Liver (tissue), 9 donors: ENCODE data around the gene KLK14. TPM values are rescaled to one million over a fixed set of nuclear protein-coding genes. Genes with fewer than 3 reads are reported as not detected.

Source experiments
- DNase-seq: peaks from one replicate; pipeline ENCODE4 v3.0.0-alpha.2; 2017; ENCODE audit warnings: low spot score
- H3K27ac ChIP-seq, 2 donors: one replicate each; pipeline ENCODE4 v1.7.0; 2013; ENCODE audit warnings: inconsistent platforms in 2 of 2, low read length in 2 of 2, control low read depth in 1 of 2, low read depth in 1 of 2, mild to moderate bottlenecking in 1 of 2
- H3K27me3 ChIP-seq, 4 donors: one replicate each; pipeline versions ENCODE4 v1.6.1 to v1.7.0; 2013; ENCODE audit warnings: low read length in 3 of 4, inconsistent platforms in 1 of 4, mild to moderate bottlenecking in 1 of 4, moderate library complexity in 1 of 4; ENCODE audit not compliant: control insufficient read depth in 4 of 4, insufficient read depth in 4 of 4
- H3K36me3 ChIP-seq, 4 donors: one replicate each; pipeline versions ENCODE4 v1.6.1 to v1.7.0; 2013; ENCODE audit warnings: low read length in 3 of 4, mild to moderate bottlenecking in 3 of 4, low read depth in 1 of 4, moderate library complexity in 1 of 4; ENCODE audit not compliant: control insufficient read depth in 4 of 4, insufficient read depth in 3 of 4
- H3K4me1 ChIP-seq, 4 donors: one replicate each; pipeline versions ENCODE4 v1.6.1 to v1.7.0; 2013; ENCODE audit warnings: low read length in 3 of 4, mild to moderate bottlenecking in 3 of 4, moderate library complexity in 1 of 4; ENCODE audit not compliant: control insufficient read depth in 4 of 4, insufficient read depth in 4 of 4
- H3K4me3 ChIP-seq, 3 donors: one replicate each; pipeline versions ENCODE4 v1.6.1 to v1.7.0; 2013; ENCODE audit warnings: low read length in 3 of 3, control low read depth in 1 of 3, low read depth in 1 of 3, mild to moderate bottlenecking in 1 of 3
- H3K9ac ChIP-seq, 2 donors: one replicate each; pipeline ENCODE4 v1.7.0; 2013; ENCODE audit warnings: low read length in 2 of 2, mild to moderate bottlenecking in 2 of 2, moderate library complexity in 2 of 2, control low read depth in 1 of 2, low read depth in 1 of 2
- H3K9me3 ChIP-seq, 4 donors: one replicate each; pipeline versions ENCODE4 v1.6.1 to v1.7.0; 2013; ENCODE audit warnings: low read length in 3 of 4; ENCODE audit not compliant: control insufficient read depth in 4 of 4
- EGR1 ChIP-seq, 2 donors: IDR thresholded peaks; 2 replicates each; pipeline ENCODE4 v1.6.1; 2016 to 2018; ENCODE audit warnings: antibody characterized with exemption in 2 of 2, low read depth in 2 of 2
- FOXA1 ChIP-seq: IDR thresholded peaks from 2 replicates; pipeline ENCODE4 v1.6.1; 2016; ENCODE audit warnings: antibody characterized with exemption
- FOXA2 ChIP-seq: IDR thresholded peaks from 2 replicates; pipeline ENCODE4 v1.6.1; 2016; ENCODE audit warnings: antibody characterized with exemption
- GABPA ChIP-seq, 2 donors: IDR thresholded peaks in 1 of 2; conservative IDR thresholded peaks in 1 of 2; 2 replicates each; pipeline ENCODE4 v1.6.1; 2016; ENCODE audit warnings: antibody characterized with exemption in 2 of 2, mild to moderate bottlenecking in 1 of 2, moderate library complexity in 1 of 2
- HNF4A ChIP-seq, 2 donors: conservative IDR thresholded peaks; 2 replicates each; pipeline ENCODE4 v1.6.1; 2016; ENCODE audit warnings: antibody characterized with exemption in 2 of 2, mild to moderate bottlenecking in 2 of 2
- HNF4G ChIP-seq: IDR thresholded peaks from 2 replicates; pipeline ENCODE4 v1.6.1; 2016; ENCODE audit warnings: antibody characterized with exemption
- JUND ChIP-seq, 2 donors: IDR thresholded peaks; 2 replicates each; pipeline ENCODE4 v1.6.1; 2016; ENCODE audit warnings: antibody characterized with exemption in 2 of 2
- NR2F2 ChIP-seq: IDR thresholded peaks from 2 replicates; pipeline ENCODE4 v1.6.1; 2016; ENCODE audit warnings: antibody characterized with exemption
- RAD21 ChIP-seq, 2 donors: IDR thresholded peaks; 2 replicates each; pipeline ENCODE4 v1.6.1; 2016; ENCODE audit warnings: antibody characterized with exemption in 2 of 2, mild to moderate bottlenecking in 2 of 2
- RXRA ChIP-seq, 2 donors: IDR thresholded peaks; 2 replicates each; pipeline ENCODE4 v1.6.1; 2017 to 2018; ENCODE audit warnings: antibody characterized with exemption in 2 of 2, mild to moderate bottlenecking in 1 of 2
- SP1 ChIP-seq: IDR thresholded peaks from 2 replicates; pipeline ENCODE4 v1.6.1; 2018; ENCODE audit warnings: antibody characterized with exemption, mild to moderate bottlenecking
- YY1 ChIP-seq: IDR thresholded peaks from 2 replicates; pipeline ENCODE4 v1.6.1; 2016; ENCODE audit warnings: antibody characterized with exemption, mild to moderate bottlenecking
- WGBS: extraction: QIAGEN DNeasy Blood & Tissue Kit; methylation state at CpG from one replicate; pipeline ENCODE4 v1.1.7; 2013; 5-methylcytosine and 5-hydroxymethylcytosine counted together
- polyA plus RNA-seq, 2 donors: library from polyadenylated mRNA; stranded (reverse) in 1 of 2; unstranded in 1 of 2; fragments of 200-250 nt in 1 of 2; fragments of >200 nt in 1 of 2; fragmentation: Nextera tagmentation in 1 of 2; extraction: Ambion mirVana in 1 of 2; gene quantifications; one replicate each; pipeline versions ENCODE4 v1.2.1 to v1.2.3, GENCODE V29; 2013 to 2015
- total RNA-seq, 2 donors: library from RNA; depleted of rRNA; stranded (reverse); fragments of >200 nt; gene quantifications; one replicate each; pipeline ENCODE4 v1.2.3, GENCODE V29; 2014
- TF ChIP-seq, protein P1 (sequence below): fragments of 150-350 bp; IDR thresholded peaks from 2 replicates; pipeline ENCODE4 v1.5.1; 2017; ENCODE audit warnings: improper control_type of control experiment, low read depth, low read length; ENCODE audit not compliant: missing input control
- TF ChIP-seq, protein P2 (sequence below): IDR thresholded peaks from 2 replicates; pipeline ENCODE4 v1.6.1; 2016; ENCODE audit warnings: antibody characterized with exemption
- TF ChIP-seq, protein P3 (sequence below): IDR thresholded peaks from 2 replicates; pipeline ENCODE4 v1.6.1; 2016; ENCODE audit warnings: antibody characterized with exemption, mild to moderate bottlenecking
- donor health status: healthy.
- donor health status: healthy.
- donor health status: healthy.
- donor health status: healthy.
- donor health status: healthy.

Gene KLK14
- total and polyA plus RNA-seq, 4 donors, result 0.06 TPM; not detected in 3

DNA sequence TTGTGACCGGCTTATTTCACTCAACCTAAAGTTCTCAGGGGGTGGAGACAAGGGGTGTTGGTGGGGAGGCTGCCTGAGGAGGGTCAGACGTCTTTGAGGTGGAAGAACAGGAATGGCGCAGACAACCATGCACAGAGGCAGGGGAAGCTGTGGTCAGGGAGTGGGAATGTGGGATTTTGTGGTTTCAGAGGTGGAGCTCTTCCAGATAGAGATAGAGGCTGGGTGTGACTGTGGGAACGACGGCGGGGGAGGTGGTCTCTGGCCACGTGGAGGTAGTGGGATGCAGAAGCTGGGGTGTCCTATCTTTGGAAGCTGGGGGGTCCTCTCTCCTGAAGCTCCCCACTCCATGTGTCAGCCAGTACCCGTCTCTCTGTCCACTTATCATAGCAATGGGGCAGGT, 7.8 kb upstream of the KLK14 start:
- Histone ChIP-seq H3K9ac (no peak overlapping the region), H3K27ac (no peak overlapping the region), H3K27me3 (no peaks in the 10 kb centered on the region), H3K36me3 (no peaks in the 10 kb centered on the region), H3K4me3 (no peak overlapping the region), H3K9me3 (no peaks in the 10 kb centered on the region), H3K4me1 (no peaks in the 10 kb centered on the region)
- TF ChIP-seq, protein P1, sequence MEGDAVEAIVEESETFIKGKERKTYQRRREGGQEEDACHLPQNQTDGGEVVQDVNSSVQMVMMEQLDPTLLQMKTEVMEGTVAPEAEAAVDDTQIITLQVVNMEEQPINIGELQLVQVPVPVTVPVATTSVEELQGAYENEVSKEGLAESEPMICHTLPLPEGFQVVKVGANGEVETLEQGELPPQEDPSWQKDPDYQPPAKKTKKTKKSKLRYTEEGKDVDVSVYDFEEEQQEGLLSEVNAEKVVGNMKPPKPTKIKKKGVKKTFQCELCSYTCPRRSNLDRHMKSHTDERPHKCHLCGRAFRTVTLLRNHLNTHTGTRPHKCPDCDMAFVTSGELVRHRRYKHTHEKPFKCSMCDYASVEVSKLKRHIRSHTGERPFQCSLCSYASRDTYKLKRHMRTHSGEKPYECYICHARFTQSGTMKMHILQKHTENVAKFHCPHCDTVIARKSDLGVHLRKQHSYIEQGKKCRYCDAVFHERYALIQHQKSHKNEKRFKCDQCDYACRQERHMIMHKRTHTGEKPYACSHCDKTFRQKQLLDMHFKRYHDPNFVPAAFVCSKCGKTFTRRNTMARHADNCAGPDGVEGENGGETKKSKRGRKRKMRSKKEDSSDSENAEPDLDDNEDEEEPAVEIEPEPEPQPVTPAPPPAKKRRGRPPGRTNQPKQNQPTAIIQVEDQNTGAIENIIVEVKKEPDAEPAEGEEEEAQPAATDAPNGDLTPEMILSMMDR, result no peak
- TF ChIP-seq JUND (IDR thresholded peaks at IDR 0.05) (no peak), RAD21 (IDR thresholded peaks at IDR 0.05) (no peak), SP1 (no peak), NR2F2 (no peak), GABPA (IDR thresholded peaks at IDR 0.05 in 1 of 2, conservative IDR thresholded peaks at IDR 0.05 in 1 of 2) (no peak), RXRA (IDR thresholded peaks at IDR 0.05) (no peak), FOXA1 (no peak)
- DNase-seq, result no peak
- WGBS, result 75% methylated on average over 8 of the region's 8 CpGs

DNA sequence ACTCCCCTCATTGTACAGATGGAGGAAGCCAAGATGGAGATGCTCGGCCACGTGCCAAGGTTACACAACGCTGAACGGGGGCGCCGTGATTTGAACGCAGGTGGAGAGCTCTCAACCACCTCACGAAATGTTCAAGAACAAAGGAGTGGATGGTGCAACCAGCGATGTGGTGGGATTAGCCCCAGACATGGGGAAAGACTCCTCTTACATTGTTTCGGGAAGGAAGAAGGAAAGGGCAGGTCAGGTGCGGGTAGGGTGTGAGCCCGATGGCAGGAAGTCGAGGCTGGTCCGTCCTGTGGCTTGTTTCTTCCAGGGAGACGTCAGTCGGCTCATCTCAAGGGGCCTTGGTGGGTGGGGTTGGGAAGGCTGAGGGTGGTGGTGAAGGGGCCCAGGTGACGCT, 7.1 kb upstream of the KLK14 start:
- Histone ChIP-seq H3K27me3 (no peaks in the 10 kb centered on the region), H3K27ac (no peak overlapping the region), H3K4me1 (no peaks in the 10 kb centered on the region), H3K9ac (no peak overlapping the region), H3K36me3 (no peaks in the 10 kb centered on the region), H3K4me3 (no peak overlapping the region), H3K9me3 (no peaks in the 10 kb centered on the region)
- WGBS, result 93% methylated on average over 17 of the region's 17 CpGs
- TF ChIP-seq, protein P2, sequence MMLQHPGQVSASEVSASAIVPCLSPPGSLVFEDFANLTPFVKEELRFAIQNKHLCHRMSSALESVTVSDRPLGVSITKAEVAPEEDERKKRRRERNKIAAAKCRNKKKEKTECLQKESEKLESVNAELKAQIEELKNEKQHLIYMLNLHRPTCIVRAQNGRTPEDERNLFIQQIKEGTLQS, result no peak
- TF ChIP-seq HNF4A (conservative IDR thresholded peaks at IDR 0.05) (no peak), RXRA (IDR thresholded peaks at IDR 0.05) (no peak), SP1 (no peak), FOXA2 (no peak), RAD21 (IDR thresholded peaks at IDR 0.05) (no peak), EGR1 (IDR thresholded peaks at IDR 0.05; ENCODE audit: low read depth in 2 of 2) (no peak), HNF4G (no peak), YY1 (no peak)
- TF ChIP-seq, protein P3, sequence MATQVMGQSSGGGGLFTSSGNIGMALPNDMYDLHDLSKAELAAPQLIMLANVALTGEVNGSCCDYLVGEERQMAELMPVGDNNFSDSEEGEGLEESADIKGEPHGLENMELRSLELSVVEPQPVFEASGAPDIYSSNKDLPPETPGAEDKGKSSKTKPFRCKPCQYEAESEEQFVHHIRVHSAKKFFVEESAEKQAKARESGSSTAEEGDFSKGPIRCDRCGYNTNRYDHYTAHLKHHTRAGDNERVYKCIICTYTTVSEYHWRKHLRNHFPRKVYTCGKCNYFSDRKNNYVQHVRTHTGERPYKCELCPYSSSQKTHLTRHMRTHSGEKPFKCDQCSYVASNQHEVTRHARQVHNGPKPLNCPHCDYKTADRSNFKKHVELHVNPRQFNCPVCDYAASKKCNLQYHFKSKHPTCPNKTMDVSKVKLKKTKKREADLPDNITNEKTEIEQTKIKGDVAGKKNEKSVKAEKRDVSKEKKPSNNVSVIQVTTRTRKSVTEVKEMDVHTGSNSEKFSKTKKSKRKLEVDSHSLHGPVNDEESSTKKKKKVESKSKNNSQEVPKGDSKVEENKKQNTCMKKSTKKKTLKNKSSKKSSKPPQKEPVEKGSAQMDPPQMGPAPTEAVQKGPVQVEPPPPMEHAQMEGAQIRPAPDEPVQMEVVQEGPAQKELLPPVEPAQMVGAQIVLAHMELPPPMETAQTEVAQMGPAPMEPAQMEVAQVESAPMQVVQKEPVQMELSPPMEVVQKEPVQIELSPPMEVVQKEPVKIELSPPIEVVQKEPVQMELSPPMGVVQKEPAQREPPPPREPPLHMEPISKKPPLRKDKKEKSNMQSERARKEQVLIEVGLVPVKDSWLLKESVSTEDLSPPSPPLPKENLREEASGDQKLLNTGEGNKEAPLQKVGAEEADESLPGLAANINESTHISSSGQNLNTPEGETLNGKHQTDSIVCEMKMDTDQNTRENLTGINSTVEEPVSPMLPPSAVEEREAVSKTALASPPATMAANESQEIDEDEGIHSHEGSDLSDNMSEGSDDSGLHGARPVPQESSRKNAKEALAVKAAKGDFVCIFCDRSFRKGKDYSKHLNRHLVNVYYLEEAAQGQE, result no peak
- no peak for DNase-seq
